ENCODE results near the gene SNX15.
"Not testable (repeated sequence)": the region's sequence is repeated elsewhere in the genome, so short reads cannot be mapped to it uniquely, and the experiment has no call there.

The SNX15 gene, protein sequence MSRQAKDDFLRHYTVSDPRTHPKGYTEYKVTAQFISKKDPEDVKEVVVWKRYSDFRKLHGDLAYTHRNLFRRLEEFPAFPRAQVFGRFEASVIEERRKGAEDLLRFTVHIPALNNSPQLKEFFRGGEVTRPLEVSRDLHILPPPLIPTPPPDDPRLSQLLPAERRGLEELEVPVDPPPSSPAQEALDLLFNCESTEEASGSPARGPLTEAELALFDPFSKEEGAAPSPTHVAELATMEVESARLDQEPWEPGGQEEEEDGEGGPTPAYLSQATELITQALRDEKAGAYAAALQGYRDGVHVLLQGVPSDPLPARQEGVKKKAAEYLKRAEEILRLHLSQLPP
- 0.97 to 3.6 reads per million in 2 donors for total RNA-seq

DNA sequence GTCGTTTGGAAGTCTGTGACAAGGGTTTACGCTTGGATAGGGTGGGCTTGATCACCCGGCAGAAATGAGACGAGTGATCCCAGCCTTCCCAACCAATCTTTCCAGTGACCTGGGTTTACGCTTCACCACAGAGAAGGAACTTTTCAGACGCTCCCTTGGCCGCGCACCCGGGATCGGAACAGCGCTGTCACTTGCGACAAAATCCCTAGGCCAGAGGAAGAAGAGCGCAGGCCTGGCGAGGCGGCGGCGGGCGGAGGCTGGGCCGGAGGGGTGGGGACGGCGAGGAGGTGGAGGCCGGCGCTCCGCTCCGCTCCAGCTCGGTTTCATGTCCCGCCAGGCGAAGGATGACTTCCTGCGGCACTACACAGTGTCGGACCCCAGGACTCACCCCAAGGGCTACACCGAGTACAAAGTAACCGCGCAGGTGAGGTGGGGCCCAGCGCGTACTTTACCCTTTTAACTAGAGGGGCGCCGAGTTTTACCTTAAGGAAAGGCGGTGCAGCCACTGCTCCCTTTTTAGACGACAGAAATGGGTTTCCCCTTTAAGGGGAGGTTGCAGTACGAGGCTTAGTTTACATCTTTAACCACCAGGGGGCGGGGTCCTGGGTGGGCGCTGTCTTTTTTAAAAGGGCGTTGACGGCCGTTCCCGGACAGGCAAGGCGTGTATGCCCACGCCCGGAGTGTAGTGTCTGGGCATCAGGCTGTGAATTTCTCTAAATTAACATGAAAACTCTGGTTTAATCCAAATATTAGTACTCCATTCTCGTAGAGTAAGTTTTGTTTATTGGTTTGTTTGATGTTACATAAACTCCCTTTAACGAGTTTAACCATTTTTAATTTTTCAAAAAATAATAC lies at the start of gene SNX15:
TSS of gene SNX15 (plus strand) at position 227 of the 855 bp plus-strand sequence. CDS start at position 326, 99 bp downstream.
- peak; percentile 88 for DNase-seq

DNA sequence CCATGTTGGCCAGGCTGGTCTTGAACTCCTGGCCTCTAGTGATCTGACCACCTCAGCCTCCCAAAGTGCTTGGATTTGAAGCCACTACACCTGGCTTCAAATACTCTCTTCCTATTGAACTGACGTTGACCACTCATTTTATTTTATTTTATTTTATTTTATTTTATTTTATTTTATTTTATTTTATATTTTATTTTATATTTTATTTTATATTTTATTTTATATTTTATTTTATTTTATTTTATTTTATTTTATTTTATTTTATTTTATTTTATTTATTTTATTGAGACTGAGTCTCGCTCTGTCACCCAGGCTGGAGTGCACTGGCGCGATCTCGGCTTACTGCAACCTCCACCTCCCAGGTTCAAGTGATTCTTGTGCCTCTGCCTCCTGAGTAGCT lies 43.9 kb upstream of the SNX15 start:
- not testable (repeated sequence) for DNase-seq

DNA sequence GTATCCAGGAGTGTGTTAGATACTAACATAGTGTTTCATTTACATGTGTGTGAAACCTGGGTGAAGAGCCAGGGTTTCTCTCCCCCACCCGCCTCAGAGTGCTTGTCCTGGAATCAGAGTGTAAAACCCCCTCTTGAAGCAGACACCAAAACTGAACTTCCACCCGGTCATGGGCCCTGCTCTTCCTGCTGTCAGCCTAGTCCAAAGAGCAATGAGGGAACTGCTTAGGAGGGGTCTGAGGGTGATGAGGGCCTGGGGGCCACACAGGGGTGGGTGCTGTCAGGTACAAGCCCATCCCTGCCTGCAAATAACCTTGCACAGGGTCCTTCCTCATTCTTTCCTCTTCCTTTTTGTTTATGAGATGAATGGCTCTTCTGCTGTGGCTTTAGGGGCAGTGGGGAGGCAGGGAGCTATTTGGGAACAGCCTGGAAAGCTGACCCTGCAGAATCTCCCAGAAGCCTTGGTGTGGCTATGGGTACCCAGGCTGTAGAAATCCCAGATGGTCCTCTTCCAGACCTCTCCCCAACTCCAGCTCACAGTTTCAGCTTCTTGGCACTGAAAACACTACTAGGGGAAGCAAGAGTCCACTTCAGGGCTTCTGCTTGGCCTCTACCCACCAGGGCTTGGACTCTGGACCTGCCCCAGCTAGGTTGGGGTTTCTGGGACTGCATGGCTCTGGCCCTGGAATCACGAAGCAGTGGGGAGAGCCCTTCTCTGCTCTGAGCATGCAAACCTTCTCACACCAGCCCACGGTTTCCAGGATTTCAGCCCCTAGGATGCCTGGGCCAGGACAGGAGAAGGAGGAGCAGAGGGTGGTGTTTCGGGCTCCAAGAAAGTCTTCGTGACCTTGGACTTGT lies 39.0 kb upstream of the SNX15 start:
- no peak for DNase-seq

DNA sequence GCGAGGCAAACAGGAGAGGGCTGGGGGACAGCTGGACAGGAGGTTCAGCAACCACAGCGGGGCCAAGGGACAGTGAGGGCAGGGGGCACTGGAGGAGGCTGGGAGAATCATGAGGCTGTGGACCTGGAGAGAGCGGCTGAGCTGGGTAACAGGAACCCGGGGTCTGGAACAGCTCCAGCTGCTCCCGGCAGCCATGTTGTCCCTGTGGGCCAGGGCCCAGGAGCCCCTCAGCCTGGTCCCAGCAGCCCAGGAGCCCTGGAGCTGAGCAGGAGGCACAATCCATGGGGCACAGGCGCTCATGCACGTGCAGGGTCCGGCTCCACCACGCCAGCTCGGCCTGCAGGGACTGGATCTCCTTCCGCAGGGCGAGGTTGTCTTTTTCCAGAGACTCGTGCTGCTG lies 37.8 kb upstream of the SNX15 start:
- DNase-seq, result no peak

DNA sequence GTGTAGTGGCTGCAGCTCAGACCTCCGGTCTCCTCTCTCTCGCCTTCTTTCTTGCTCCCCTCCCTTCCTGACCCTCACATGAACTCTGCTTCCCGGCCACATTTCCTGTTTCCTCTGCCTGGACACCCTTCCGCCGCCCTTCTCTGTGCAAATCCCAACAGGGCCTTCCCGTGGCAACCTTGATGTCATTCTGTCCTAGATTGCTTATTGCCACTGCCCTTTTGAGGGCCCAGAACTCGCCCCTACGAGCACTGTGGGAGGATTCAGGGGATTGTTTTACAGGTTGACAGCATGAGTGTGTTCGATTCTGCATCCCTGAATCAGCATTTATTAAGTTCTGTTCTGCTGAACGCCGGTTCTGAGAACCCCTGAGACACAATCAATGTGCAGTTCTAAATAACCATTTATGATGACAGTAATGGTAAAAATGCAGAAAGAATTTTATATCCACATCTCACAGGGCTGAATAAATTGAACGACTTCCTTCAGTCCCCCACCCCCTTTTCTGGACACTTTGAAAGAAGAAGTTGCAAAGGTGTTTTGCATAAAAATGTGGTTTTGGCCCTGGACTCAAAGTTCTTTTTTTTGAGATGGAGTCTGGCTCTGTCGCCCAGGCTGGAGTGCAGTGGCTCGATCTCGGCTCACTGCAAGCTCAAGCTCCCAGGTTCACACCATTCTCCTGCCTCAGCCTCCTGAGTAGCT lies 36.9 kb upstream of the SNX15 start:
- DNase-seq, result no peak

DNA sequence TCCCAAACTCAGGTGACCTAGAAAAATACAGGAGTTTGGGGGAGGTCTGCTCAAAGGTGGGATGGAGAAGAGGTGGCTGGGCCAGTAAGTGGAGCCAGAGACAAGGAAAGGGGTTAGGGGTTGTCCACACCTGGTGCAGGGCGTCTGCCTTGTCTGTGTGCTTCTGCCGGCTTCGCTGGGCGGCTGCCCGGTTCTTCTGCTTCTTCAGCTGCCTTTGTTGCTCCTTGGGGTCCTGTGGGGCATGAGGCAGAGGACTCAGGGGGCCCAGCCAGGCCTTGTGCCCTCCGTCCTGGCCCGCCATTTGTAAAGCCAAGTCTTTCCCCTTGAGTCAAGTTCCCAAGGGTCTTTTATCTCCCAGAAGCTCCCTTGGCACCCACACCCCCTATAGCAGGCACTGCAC lies 32.9 kb upstream of the SNX15 start:
- DNase-seq, result no peak

DNA sequence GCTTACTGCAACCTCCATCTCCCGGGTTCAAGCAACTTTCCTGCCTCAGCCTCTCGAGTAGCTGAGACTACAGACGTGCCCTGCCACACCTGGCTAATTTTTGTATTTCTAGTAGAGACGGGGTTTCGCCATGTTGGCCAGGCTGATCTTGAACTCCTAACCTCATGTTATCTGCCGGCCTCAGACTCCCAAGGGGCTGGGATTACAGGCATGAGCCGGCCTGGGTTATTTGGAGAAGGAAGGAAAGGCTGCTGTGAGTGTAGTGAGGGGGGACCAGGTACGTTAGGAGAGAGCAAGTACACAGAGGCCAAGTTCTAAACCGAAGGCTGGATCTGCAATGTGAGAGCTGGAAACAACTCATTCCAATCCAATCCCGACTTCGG lies 30.9 kb upstream of the SNX15 start:
- DNase-seq, result no peak

DNA sequence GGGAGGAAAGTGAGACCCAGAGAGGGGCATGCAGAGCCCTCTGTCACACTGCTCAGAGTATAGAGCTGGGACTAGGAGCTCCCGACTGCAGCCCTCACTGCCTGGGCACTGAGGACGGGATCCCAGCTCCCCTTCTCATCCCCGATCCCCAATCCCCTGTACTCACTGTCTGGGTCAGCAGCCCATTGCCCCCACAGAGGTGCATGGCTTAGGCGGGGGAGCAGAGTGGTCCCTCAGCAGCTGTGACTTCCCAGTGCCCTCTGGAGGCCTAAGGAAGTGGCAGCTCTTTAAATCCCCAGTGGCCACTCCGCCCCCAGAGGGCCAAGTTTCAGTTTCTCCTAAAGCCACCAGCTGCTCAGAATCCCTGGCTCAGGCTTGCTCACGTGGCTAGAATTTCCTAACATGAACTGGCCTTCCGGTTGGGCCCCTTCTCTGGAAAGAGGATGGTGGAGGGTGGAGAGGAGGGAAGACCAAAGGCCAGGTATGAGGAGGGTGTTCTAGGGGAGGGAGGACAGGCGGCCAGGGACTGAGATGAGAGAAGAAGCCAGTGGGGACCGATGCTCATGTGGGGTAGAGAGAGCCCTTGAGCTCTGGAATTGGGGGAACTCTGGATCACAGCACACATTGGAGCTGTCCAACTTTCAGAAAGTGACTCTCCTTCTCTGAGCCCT lies 30.4 kb upstream of the SNX15 start, which contains the start of gene BATF2:
TSS of gene BATF2 (minus strand) at position 262 of the 671 bp plus-strand sequence. CDS start at position 205, 57 bp downstream.
- DNase-seq, result no peak

DNA sequence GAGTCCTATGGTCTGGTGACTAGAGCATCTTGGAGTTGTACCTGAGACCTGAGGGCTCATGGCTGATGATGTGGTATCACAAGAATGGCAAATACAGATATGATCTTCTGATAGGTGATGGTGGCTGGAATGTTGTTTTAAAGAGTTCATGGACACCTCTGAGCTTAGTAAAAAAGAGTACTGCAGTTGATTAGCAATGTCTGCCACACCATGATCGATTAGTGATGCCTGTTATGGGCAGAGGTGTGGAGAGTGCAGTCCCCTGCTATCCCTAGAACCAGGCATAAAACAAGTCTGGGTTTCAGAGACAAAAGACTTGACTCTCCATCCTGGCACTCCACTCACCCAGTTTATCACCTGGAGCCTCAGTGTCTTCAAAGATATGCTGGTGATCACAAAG lies 29.1 kb upstream of the SNX15 start:
- no peak for DNase-seq

DNA sequence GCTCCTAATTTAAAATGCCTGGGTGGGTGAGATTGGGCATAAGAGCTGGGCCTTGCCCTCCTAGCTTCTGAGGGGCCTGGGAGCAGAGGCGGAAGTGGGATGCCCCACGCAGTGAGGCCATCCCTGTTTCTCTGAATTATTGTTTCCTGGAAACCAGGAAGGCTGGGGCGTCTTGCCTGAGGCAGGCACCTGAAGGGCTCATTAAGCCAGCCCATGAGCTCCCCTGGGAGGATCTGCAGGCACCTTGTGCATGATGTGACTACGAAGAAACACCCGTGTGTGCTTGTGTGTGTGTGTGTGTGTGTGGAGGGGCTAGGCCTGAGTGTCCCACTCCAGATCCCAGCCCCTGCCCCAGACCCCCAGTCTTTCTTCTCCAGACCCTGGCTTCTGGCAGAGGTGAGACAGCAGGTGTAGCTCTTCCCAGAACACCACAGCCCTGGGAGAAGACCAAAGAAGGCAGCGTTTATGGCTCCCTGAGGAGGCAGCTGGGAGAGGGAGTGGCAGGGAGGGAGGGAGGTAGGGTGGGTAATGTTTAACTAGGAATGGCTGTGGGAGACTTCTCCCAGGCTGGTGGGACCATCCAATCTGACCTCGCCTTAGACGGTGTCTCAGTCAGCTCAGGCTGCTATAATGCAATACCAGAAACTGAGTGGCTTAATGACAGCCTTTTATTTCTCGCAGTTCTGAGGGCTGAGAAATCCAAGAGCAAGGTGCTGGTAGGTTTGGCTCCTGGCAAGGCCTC lies 28.4 kb upstream of the SNX15 start:
- DNase-seq, result no peak

DNA sequence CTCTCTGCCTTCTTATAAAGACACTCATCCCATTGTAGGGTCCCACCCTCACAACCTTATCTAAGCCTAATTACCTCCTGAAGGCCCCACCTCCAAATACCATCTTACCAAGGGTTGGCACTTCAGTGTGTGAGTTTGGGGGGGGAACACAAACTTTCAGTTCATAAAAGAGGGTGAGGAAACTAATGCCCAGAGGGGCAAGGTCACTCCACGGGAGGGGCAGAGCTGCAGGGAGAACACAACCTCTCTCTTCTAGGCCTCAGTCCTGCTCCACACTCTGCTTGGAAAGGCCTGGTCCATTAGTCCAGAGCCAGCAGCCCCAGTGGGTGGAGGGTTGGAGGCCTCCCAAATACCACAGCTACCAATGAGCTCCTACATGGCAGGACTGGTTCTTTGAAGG lies 27.8 kb upstream of the SNX15 start:
- DNase-seq, result no peak

DNA sequence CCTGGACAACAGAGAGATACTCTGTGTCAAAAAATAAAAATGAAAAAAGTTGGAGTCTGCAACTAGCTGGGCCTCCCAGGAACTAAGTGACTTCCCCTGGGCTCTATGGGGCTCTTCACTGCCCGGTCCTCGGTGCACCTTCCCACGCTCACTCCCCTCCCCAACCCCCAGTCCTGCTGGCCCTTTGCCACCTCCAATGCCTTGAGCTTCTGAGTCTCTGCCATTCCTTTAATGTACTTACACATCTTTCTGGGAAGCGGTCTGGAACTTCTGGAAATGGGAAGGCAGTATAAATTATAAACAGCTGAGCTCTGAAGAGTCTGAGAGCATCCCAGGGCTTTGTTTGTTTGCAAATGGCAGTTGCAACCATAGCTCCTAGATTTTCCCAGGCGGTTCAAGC lies 24.5 kb upstream of the SNX15 start:
- no peak for DNase-seq

DNA sequence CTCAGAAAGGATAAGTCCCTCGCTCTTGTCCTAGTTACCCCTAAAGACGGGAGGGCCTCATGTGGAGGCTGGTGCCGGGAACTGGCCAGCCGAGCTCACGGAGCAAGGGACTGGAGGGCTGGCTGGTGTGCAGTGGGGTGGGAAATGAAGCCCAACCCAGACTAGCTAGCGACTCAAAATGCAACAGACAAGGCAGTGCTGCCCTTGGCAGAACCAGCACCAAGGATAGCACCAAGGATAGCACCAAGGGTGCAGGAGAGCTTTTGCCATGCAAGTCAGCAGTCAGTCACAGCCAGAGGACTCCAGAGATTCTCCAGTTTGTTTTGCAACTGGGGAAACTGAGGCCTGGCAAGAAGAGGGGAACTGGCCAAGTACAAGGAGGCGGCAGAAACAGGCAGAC lies 24.0 kb upstream of the SNX15 start:
- DNase-seq, result no peak

DNA sequence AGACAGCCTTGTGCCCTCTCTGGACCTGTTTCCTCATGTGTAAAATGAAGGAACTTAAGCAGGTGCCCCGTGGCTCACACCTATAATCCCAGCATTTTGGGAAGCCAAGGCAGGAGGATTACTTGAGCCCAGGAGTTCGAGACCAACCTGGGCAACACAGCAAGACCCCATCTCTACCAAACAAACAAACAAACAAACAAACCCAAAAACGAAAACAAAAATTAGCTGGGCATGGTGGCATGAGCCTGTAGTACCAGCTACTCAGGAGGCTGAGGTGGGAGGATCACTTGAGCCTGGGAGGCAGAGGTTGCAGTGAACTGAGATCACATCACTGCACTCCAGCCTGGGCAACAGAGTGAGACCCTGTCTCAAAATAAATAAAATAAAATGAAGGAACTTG lies 23.3 kb upstream of the SNX15 start:
- DNase-seq, result not testable (repeated sequence)

DNA sequence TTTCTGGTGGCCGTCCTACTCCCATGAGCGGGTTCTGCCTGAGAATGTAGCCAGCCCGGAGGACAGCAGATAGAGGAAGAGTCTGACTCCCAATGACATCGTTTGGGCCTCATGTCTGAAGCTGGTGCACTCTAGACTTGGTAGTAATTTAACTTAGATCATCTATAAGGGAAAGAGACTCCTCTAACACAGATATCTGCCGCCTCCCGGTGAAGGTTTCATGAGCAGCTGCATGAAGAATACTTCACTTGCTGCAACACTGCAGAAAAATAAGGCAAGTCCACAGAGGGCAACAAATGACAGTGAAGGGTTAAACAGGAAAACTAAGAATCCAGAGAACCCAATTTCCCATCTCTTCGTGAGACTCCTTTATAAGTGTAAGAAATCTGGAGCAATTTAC lies 19.2 kb upstream of the SNX15 start:
- DNase-seq, result no peak

DNA sequence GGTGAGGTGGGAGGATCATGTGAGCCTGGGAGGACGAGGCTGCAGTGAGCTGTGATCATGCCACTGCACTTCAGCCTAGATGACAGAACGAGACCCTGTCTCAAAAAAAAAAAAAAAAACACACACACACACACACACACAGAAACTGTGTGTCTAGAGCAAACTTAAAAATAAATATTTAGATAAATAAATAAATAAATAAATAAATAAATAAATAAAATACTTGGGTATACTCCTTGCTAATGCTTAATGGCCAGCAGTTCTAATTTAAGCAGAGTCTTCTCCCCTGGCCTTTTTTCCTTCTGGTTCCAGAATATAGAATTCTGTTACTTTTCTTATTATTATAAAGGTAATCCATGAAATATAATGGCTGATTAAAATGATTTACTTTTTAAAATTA lies 18.4 kb upstream of the SNX15 start:
- no peak for DNase-seq

DNA sequence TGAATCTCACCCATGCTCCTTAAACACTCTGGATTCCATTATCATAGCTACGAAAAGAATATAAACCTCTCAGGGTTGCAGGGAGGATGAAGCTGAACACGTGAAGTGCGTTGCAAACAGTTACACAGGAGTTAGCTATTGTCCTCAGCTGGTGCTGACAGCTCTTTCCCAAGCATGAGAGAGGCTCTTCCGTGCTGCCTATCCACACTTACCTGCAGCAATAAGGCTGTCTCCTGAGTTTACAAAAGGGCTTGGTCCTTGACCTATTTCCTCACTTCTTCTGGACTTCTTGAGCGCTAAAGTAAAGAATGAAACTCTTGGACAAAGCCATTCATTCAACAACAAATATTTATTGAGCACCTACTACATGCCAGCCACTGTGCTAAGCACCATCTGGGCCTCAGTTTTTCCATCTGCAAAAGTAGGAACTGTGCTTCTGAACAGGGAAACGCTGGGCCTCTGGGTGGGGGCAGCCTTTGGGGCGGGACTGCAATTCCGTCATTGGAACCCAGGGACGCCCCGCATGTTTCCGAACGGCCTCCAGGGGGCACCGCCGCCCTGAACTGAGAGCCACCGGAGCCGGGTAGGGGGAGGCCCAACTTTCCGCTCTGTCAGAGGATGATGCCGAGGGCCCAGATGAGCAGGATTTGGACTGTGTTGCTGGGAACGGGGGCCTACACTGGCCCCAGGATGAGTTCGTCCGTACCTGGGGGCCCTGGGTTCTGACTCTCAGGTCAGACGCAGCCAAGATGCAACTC lies 13.9 kb upstream of the SNX15 start:
- DNase-seq, result peak; percentile 84

DNA sequence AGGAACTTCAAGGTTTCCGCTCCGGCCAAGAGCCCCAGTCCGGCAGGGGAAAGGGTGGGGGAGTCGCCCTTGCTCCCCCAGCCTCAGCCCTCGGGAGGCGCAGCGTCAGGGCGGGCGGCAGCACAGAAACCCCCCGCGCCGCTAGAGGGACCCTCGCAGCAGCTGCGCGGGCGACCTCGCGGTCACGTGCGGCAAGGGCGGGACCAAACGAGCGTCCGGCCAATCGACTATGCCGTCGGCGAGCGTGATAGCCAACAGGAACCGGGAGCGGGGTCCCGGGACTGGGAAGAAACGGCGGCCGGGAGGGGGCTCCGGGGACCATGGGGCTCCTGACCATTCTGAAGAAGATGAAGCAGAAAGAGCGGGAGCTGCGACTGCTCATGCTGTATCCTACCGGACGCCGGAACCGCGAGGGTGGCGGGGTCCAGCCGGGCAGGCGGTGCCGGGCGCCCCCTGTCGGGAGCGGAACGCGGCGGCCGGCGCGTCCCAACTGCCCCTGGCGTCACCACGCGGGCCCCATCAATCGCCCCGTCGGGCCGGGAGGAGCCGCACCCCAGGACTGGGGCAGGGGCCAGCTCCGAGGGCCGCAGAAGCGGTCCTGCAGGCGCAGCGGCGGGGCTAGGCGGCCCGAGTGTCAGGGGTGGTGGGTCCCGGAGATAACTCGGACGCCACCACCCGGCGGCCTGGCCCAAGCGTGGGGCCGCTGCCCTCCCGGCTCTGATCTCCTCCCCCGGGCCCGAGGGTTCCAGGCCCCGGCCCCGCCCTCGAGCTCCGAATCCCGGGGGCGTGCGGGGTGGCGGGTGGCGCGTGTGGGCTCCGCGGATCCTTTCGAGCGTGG lies 13.1 kb upstream of the SNX15 start, which contains the start of gene ARL2:
TSS of gene ARL2 (plus strand) at position 273 of the 838 bp plus-strand sequence. CDS start at position 321, 48 bp downstream.
- peak; percentile 78 for DNase-seq

DNA sequence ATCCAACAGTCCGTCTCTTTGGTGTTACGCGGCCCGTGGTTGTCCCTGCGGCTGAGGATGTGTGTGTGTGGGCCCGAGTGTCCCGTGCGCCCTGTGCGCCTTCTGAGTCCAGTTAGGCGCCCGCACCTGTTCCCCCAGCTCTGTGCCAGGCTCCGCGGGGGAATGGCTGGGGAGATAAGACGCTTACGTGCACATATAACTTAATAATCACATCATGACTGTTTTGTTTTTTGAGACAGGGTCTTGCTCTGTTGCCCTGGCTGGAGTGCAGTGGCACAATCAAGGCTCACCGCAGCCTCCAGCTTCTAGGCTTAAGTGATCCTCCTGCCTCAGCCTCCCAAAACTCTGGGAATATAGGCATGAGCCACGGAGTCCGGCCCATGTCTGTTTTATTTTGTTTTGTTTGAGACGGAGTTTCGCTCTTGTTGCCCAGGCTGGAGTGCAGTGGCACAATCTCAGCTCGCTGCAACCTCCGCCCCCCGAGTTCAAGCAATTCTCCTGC lies 12.5 kb upstream of the SNX15 start:
- no peak for DNase-seq

All from T-helper 9 cell (primary cell).